Measurements from ENCODE around the gene GABPA. TPM values are rescaled to one million over a fixed set of nuclear protein-coding genes. Genes with fewer than 3 reads are reported as not detected.

Gene GABPA
- total and polyA plus RNA-seq, 9 of the 15 experiments (the other 6 are each of a cell fraction or from before 2014, with no cell fraction given) = 8.9 to 35.7 (median 22.8) TPM

DNA sequence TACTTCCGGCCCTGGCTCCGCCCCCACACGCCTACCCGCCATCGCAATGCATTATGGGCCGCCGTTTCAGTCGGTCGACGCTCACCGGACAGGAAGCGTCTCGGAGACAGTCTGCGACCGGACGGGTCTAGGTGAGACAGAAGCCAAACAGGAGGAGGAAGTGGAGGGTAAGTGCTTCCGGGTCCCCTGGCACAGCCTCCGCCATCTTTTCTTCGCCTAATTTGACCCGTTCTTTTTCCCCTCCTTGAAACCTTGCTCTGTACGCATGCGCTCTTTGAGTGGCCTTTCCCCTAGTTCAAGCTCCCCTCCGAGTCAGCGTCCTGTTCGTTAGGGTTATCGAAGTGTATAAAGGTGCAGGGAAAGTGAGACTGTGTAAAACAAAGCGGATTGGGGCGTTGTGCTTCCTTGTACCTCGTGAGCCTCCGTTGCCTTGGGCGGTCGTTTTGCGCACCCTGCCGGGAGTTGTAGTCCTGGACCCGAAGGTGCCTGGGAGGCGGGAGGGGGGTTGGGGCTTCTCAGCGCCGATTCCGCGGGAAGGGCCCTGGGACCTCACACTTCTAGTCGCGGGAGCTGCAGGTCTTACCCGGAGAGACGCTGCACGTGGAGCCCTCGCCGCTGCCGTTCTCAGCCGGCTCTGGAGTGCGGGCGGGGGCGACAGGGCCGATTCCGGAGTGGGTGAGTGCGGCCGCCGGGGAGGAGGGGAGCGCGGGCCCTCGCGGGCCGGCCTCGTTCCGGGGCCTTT lies at the start of gene GABPA, which contains the start of gene ATP5PF (continued):
- TF ChIP-seq ZNF717 (CRISPR knock-in tag; IDR thresholded peaks at IDR 0.05) (no peak), PHB2 (IDR thresholded peaks at IDR 0.05; ENCODE audit: low read depth) (no peak), RREB1 (CRISPR knock-in tag; IDR thresholded peaks at IDR 0.05) (no peak), ZNF316 (IDR thresholded peaks at IDR 0.05) (peak; percentile 7; the same call in 1 of the 2 replicates), PTTG1 (tag; IDR thresholded peaks at IDR 0.05; ENCODE audit: low read depth) (no peak), ZFP30 (CRISPR knock-in tag; IDR thresholded peaks at IDR 0.05; ENCODE audit: borderline replicate concordance) (no peak), ZNF76 (CRISPR knock-in tag; IDR thresholded peaks at IDR 0.05; ENCODE audit: borderline replicate concordance) (0 out of 2 replicates have a peak, but pooled peaks have one; percentile 24), RFX1 (IDR thresholded peaks at IDR 0.05) (no peak), THRB (CRISPR knock-in tag; conservative IDR thresholded peaks at IDR 0.05) (no peak; the same call in 1 of the 2 replicates), E2F4 (CRISPR knock-in tag; IDR thresholded peaks at IDR 0.05; ENCODE audit: low read depth) (no peak), SREBF2 (CRISPR knock-in tag; IDR thresholded peaks at IDR 0.05) (no peak), NFATC3 (IDR thresholded peaks at IDR 0.05) (no peak), TCF7 (IDR thresholded peaks at IDR 0.05; ENCODE audit: borderline replicate concordance) (no peak; the same call in 1 of the 2 replicates), RBM14 (IDR thresholded peaks at IDR 0.05; ENCODE audit: borderline replicate concordance, insufficient read depth, low read depth, low read length) (0 out of 2 replicates have a peak, but pooled peaks have one; percentile 43), SNIP1 (IDR thresholded peaks at IDR 0.05; ENCODE audit: low read depth) (no peak), PHB (CRISPR knock-in tag; IDR thresholded peaks at IDR 0.05) (no peak), RAD21 (CRISPR knock-in tag; conservative IDR thresholded peaks at IDR 0.05 in 1 of 2, IDR thresholded peaks at IDR 0.05 in 1 of 2) (no peak), SUPT5H (IDR thresholded peaks at IDR 0.05) (peak; percentile 69), SIN3B (IDR thresholded peaks at IDR 0.05; ENCODE audit: low read depth) (peak; percentile 62; the same call in 1 of the 2 replicates)
- TF ChIP-seq, protein P1, sequence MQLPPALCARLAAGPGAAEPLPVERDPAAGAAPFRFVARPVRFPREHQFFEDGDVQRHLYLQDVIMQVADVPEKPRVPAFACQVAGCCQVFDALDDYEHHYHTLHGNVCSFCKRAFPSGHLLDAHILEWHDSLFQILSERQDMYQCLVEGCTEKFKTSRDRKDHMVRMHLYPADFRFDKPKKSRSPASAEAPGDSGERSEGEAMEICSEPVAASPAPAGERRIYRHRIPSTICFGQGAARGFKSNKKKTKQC (CRISPR knock-in tag; IDR thresholded peaks at IDR 0.05) = no peak; the same call in 1 of the 2 replicates
